Neural crest cell (in vitro differentiated cells): Measurements from ENCODE around the gene ANTKMT. TPM values are rescaled to one million over a fixed set of nuclear protein-coding genes. Genes with fewer than 3 reads are reported as not detected.
A peak's percentile ranks its signal among the peaks of the same experiment; 100 is the strongest.
"Not testable (repeated sequence)": the region's sequence is repeated elsewhere in the genome, so short reads cannot be mapped to it uniquely, and the experiment has no call there.

Experiments
- DNase-seq: peaks from one replicate; pipeline ENCODE4 v3.0.0; 2021; ENCODE audit warnings: low read depth, mixed read lengths, low spot score
- H3K27ac Mint-ChIP-seq: one replicate; pipeline ENCODE4 v1.8.0; 2021; ENCODE audit warnings: mild to moderate bottlenecking, mixed read lengths; ENCODE audit not compliant: unreplicated experiment
- H3K27me3 Mint-ChIP-seq: 2 replicates; pipeline ENCODE4 v1.8.0; 2021; ENCODE audit warnings: low read depth, mild to moderate bottlenecking, mixed read lengths
- H3K36me3 Mint-ChIP-seq: 2 replicates; pipeline ENCODE4 v1.8.0; 2021; ENCODE audit warnings: low read depth, mild to moderate bottlenecking, mixed read lengths
- H3K4me1 Mint-ChIP-seq: 2 replicates; pipeline ENCODE4 v1.8.0; 2021; ENCODE audit warnings: mixed read lengths
- H3K4me3 Mint-ChIP-seq: one replicate; pipeline ENCODE4 v1.8.0; 2021; ENCODE audit warnings: mild to moderate bottlenecking, mixed read lengths
- H3K9me3 Mint-ChIP-seq: 2 replicates; pipeline ENCODE4 v1.8.0; 2021; ENCODE audit warnings: mixed read lengths
- total RNA-seq: library from RNA; stranded (reverse); gene quantifications from 2 replicates; pipeline ENCODE4 v1.2.1, GENCODE V29; 2021
- TF ChIP-seq, protein P1 (sequence below): fragments of 200-600 bp; sonication (generic); conservative IDR thresholded peaks from 2 replicates; pipeline ENCODE4 v1.5.0; 2021; ENCODE audit warnings: antibody characterized with exemption, mild to moderate bottlenecking

The ANTKMT gene
- total RNA-seq, 1 donor from 2014 or later = 51.1 TPM

DNA sequence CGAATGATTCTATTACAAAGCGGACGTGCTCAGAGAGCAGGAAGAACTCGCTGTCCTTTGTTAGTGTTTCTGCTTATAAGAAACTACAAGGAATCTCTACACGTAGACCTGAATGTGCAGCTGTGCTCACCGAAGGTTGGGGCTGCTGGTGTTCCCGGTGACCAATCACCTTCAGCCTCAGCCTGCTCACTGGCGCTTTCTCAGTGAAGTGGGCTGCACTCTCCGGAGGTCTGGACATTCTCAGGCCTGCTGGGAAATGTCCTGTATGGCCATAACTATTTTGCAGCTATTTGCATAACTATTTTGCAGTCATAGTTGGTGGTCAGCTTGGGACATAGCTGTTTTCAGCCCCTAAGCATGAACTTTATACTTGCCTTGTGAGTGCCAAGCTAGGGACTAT is 29.5 kb downstream of the ANTKMT start:
- Mint-ChIP-seq H3K4me1 (peaks cover 18% of the 10 kb centered on the region), H3K27me3 (peaks cover 5% of the 10 kb centered on the region), H3K9me3 (no peaks in the 10 kb centered on the region), H3K36me3 (no peaks in the 10 kb centered on the region), H3K27ac (no peak overlapping the region), H3K4me3 (no peak overlapping the region)
- DNase-seq = no peak
- TF ChIP-seq, protein P1, sequence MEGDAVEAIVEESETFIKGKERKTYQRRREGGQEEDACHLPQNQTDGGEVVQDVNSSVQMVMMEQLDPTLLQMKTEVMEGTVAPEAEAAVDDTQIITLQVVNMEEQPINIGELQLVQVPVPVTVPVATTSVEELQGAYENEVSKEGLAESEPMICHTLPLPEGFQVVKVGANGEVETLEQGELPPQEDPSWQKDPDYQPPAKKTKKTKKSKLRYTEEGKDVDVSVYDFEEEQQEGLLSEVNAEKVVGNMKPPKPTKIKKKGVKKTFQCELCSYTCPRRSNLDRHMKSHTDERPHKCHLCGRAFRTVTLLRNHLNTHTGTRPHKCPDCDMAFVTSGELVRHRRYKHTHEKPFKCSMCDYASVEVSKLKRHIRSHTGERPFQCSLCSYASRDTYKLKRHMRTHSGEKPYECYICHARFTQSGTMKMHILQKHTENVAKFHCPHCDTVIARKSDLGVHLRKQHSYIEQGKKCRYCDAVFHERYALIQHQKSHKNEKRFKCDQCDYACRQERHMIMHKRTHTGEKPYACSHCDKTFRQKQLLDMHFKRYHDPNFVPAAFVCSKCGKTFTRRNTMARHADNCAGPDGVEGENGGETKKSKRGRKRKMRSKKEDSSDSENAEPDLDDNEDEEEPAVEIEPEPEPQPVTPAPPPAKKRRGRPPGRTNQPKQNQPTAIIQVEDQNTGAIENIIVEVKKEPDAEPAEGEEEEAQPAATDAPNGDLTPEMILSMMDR = no peak

- no peak for DNase-seq
- TF ChIP-seq, protein P1 = no peak
- Mint-ChIP-seq H3K36me3 (no peaks in the 10 kb centered on the region), H3K4me3 (no peak overlapping the region), H3K27me3 (peaks cover 5% of the 10 kb centered on the region), H3K27ac (no peak overlapping the region), H3K4me1 (peaks cover 18% of the 10 kb centered on the region), H3K9me3 (peaks cover under 1% of the 10 kb centered on the region)
These were observed 30.4 kb downstream of the ANTKMT start for GRCh38 chr16:751152-752006.

- Mint-ChIP-seq H3K4me3 (no peak overlapping the region), H3K36me3 (no peaks in the 10 kb centered on the region), H3K27me3 (peaks cover 8% of the 10 kb centered on the region), H3K27ac (no peak overlapping the region), H3K9me3 (peaks cover 3% of the 10 kb centered on the region), H3K4me1 (peaks cover 18% of the 10 kb centered on the region)
- no peak for DNase-seq
- TF ChIP-seq, protein P1 = no peak
These were observed 31.0 kb downstream of the ANTKMT start for GRCh38 chr16:752007-752312.

DNA sequence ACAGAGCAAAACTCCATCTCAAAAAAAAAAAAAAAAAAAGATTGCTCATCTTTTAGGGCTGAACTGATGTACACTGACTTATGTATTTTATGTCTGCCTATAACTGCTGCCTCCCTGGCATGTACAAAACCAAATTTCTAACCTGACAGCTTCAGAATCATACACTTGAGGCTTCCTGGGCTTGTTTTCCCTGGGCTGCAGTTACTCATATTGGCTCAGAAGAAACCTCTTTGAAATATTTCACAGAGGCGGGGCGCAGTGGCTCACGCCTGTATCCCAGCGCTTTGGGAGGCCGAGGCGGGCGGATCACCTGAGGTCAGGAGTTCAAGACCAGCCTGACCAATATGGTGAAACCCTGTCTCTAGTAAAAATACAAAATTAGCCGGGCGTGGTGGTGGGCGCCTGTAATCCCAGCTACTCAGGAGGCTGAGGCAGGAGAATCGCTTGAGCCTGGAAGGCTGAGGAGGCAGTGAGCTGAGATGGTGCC is 33.2 kb downstream of the ANTKMT start:
- H3K4me1 Mint-ChIP-seq = peaks cover 18% of the 10 kb centered on the region

GRCh38 chr16:754656-755055 is 33.7 kb downstream of the ANTKMT start:
- peaks cover 18% of the 10 kb centered on the region for H3K4me1 Mint-ChIP-seq
- peaks cover 8% of the 10 kb centered on the region for H3K27me3 Mint-ChIP-seq
- peaks cover 3% of the 10 kb centered on the region for H3K9me3 Mint-ChIP-seq
- H3K4me3 Mint-ChIP-seq = no peak overlapping the region
- no peaks in the 10 kb centered on the region for H3K36me3 Mint-ChIP-seq
- TF ChIP-seq, protein P1 = no peak
- DNase-seq = no peak
- no peak overlapping the region for H3K27ac Mint-ChIP-seq

More for the DNA sequence above, 33.2 kb downstream of the ANTKMT start:
- not testable (repeated sequence) for H3K36me3 Mint-ChIP-seq, DNase-seq, H3K27ac Mint-ChIP-seq, H3K9me3 Mint-ChIP-seq, H3K27me3 Mint-ChIP-seq
- peak overlapping the region; percentile 47 for H3K4me3 Mint-ChIP-seq

- Mint-ChIP-seq H3K27ac (no peak overlapping the region), H3K27me3 (peaks cover 8% of the 10 kb centered on the region), H3K4me3 (no peak overlapping the region), H3K4me1 (peaks cover 14% of the 10 kb centered on the region), H3K9me3 (peaks cover 3% of the 10 kb centered on the region), H3K36me3 (no peaks in the 10 kb centered on the region)
- no peak for DNase-seq
- TF ChIP-seq, protein P1 = no peak
These were observed 35.5 kb downstream of the ANTKMT start for GRCh38 chr16:756428-756827.
